HG03135 (cell line): ENCODE data around the gene ZNF236.
"Not testable (repeated sequence)": the region's sequence is repeated elsewhere in the genome, so short reads cannot be mapped to it uniquely, and the experiment has no call there.

Experiments
- ATAC-seq: cut with Tn5 transposase; IDR thresholded peaks from one replicate; pipeline ENCODE4 v1.9.1; 2021; ENCODE audit warnings: mild to moderate bottlenecking, moderate library complexity; ENCODE audit not compliant: unreplicated experiment

Gene ZNF236

DNA sequence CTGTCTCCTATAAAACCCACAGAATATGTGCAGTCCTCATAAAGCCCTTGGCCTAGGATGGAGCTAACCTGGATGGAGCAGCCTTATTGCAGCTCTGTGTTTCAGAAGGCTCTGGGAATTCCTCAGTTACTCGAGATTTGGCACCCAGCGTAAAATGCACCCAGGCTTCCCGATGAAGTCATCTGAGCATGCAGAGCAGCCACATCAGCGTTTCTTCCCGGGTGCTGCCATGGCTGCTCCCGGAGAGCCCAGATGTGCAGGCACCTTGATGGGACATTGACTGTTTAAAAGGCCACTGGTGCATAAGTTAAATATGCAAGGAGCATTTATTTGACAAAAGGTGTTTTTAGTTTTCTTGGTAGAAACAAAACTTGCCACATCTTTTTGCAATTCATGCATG is 195.0 kb downstream of the ZNF236 start:
- no peak for ATAC-seq

- ATAC-seq: not testable (repeated sequence)
These were observed 196.3 kb downstream of the ZNF236 start for GRCh38 chr18:77018650-77019049.

- no peak for ATAC-seq
These were observed 197.3 kb downstream of the ZNF236 start for GRCh38 chr18:77019641-77020040.
